ENCODE data around the gene PRKG1.

GRCh38 chr10:51421853-51422252 lies 347.6 kb downstream of the PRKG1 start:
- TF ChIP-seq CTCF (conservative IDR thresholded peaks at IDR 0.05; ENCODE audit: low read length) = no peak
- no peak for TF ChIP-seq EZH2phosphoT487 (IDR thresholded peaks at IDR 0.05; ENCODE audit: borderline replicate concordance)

All from Loucy (cell line).